GM18498 (cell line): ENCODE results near the gene CACTIN.
"Not testable (repeated sequence)": the region's sequence is repeated elsewhere in the genome, so short reads cannot be mapped to it uniquely, and the experiment has no call there.

ENCODE experiments used
- ATAC-seq: cut with Tn5 transposase; IDR thresholded peaks from one replicate; pipeline ENCODE4 v1.9.1; 2021; ENCODE audit warnings: mild to moderate bottlenecking, moderate library complexity; ENCODE audit not compliant: unreplicated experiment

Gene CACTIN

DNA sequence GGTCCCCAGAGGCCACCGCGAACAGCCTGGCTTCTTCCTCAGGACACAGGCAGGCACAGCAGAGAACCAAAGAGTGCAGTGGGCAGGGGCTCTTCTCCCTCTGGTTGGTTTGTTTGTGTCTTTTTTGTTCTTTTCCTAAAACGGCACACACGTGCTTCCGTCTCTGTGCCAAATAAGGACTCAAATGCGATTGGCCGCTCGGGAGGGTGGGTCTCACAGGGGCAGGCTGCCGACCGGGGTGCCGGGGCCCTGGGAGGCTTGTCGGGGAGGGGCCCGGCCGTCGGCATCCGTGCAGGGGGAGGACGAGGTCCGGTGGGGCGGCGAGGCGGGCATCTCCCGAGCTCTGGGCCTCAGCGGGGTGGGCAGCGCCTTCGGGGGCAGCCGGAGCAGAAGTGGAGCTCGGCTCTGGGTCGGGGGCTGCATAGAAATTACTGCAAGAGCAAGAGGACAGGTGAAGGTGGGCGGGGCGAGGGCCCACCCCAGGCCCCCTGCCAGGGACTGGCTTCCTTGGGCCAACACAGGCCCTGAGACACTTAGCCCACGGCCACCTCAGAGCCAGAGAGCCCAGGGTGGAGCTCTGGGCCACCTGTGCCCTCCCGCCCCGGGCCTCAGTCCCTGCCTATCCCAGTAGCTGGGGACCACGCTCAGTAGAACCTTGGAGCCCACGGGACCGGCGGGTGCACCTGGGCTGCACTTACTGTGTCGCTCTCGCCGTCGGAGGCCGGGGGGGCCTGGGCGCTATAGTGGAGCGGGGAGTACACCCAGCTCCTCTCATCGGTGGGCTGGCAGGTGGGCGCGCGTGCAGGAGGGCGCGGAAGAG is 6.4 kb upstream of the CACTIN start:
- no peak for ATAC-seq

GRCh38 chr19:3632098-3632497 is 5.5 kb upstream of the CACTIN start:
- no peak for ATAC-seq

GRCh38 chr19:3631053-3631861 is 4.7 kb upstream of the CACTIN start:
- no peak for ATAC-seq

DNA sequence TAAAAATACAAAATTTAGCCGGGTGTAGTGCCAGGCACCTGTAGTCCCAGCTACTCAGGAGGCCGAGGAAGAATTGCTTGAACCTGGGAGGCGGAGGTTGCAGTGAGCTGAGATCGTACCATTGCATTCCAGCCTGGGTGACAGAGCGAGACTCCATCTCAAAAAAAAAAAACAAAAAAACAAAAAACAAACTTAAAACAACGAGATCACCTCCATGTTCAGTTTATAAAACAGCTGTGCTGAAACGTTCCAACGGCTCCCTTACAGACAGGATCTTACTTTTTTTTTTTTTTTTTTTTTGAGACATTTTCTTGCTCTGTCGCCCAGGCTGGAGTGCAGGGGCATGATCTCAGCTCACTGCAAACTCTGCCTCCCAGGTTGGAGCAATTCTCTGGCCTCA is 2.2 kb upstream of the CACTIN start:
- ATAC-seq: not testable (repeated sequence)

DNA sequence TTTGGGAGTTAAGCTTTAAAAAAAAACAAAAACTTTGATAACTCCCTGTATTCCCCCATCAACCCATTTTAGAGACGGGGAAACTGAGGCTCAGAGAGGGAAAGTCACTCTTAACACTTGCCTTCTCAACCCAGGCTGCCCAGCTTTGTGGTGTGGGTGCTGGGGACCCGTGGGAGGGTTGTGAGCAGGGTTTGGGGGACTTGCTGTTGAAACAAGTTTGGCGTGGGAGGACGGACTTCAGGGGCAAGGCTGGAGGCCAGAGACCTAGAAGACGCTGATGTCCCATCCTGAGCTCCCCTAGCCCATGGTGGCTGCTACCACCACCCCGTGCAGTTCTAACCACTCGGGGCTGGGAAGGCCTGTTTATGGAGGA is 747 bp upstream of the CACTIN start:
- no peak for ATAC-seq

DNA sequence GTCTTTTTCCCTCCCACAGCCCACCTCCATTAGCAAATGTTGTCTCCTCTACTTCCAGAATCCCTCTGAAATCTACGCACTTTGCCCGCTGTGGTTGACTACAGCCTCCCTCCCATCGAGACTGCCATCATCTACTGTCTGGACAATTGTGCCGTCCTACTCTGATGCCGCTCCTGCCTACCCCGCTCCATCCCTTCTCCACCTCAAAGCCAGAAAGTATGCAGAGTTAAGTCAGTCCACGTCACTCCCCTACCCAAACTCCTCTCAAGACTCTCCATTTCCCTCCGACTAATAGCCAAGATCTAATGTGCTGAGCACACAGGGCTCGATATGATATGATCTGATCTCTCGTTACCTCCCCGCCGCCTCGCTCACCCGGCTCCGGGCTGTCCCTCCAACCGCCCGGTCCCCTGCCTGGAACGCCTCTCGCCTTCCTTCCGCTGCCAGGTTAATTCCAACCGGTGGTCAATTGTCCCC is 556 bp downstream of the CACTIN start:
- ATAC-seq: peak; percentile 3

GRCh38 chr19:3623716-3624115 is 2.9 kb downstream of the CACTIN start:
- ATAC-seq: no peak

DNA sequence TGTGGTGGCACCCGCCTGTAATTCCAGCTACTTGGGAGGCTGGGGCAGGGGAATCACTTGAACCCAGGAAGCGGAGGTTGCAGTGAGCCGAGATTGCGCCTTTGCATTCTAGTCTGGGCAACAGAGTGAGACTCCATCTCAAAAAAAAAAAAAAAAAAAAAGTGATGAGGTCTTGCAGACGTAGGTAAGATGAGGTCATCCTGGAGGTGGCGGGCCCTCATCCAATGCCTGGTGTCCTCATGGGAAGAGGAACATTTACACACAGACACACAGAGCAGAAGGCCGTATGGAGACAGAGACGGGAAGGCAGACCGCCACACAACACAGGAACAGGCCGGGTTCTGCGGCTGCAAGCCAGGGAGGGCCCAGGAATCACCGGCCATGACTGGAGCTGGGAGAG is 4.4 kb downstream of the CACTIN start:
- no peak for ATAC-seq

DNA sequence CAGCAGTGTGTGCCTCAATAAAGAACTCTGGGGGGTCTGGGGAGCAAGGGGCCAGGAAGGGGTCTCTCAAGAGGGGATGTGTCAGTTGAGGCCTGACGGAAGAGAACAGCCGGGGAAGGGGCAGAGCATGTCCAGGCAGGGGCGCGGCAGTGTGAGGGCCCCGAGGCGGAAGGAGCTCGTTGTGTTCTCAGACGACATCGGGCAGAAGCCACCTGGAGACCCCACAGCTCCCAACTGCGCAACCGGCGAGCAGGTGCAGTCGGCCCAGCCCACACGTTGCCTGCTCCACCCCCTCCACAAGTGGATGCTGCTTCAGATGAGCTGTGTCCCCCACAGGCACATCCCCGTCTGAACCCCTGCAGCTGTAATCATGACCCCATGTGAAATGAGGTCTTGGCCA is 4.9 kb downstream of the CACTIN start:
- ATAC-seq: no peak

DNA sequence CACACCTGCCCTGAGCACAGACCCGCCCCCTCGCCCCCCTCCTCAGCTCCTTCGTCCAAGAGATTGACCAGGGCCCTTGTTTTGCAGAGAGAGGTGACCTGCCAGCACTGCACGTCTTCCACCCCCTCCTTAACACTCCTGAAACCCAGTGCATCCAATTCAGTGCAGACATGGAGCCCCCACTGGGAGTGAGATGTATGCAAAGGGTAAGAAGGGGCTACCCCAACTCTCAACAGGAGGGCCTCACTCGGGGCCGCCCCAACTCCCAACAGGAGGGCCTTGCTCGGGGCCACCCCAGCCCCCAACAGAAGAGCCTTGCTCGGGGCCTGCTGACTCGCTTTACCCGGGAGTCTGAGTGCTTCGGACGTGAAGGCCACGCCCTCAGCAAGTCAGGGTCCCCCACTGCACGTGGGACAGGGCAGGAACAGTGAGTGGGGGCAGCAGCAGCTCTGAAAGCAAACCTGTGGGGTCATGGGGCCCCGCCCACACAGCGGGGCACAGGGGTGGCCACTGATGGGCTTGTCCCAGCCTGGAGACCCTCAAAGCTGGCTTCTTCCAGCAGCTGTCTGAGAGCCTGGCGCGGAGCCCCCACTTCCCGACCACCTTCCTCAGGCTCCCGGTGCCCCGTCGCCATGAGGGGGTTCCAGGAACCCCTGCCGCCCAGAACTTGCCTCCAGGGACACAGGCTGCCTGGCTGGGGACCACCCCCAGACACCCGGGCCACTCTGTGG is 5.6 kb downstream of the CACTIN start:
- no peak for ATAC-seq

- ATAC-seq: no peak
Observed at GRCh38 chr19:3620145-3620816, 6.3 kb downstream of the CACTIN start.

DNA sequence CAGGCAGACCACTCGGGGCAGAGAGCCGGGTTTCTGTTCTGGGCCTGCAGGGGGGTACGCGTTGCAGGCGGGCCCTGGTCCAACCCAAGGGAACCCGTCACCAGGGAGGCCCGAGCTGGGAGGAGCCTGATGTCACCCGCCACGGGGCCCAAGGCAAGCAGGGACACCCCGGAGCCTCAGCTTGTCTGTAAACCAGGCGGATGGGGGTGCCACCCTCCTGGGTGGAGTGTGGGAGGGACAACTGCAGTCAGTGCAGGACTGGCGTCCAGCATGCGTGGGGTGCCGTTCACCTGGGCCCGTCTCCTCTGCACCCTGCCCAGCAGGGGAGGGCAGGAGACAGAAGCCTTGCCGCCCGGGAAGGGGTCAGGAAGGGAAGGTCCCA is 7.0 kb downstream of the CACTIN start:
- no peak for ATAC-seq

GRCh38 chr19:3618811-3619630 is 7.6 kb downstream of the CACTIN start:
- no peak for ATAC-seq

DNA sequence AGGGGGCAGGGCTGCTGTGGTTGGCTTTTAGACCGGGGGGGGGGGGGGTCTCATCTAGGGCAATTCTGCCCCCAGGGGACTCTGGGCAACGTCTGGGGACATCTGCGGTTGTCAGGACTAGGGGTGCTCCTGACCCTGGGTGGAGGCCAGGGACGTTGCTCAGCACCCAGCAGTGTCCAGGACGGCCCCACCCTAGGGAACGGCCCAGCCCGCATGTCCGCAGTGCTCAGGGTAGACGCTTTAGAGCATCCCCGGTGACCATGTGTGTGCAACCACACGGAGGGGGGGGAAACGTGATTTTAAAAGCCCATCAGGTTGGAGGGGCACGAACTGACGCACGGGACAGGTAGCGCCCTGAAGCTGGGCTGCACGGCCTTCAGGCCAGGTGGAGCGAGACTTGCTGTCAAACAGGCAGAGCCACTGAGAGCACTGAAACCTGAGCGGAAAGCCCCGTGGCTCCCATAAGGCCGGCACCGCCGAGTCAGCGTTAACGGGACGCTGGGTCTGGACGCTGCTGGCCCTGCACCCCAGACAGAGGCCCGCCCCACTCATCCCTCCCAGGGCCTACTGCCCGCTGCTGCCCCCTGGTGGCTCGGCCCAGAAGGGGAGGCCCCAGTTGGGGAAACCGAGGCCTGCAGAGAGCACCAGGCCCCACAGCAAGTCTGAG is 8.3 kb downstream of the CACTIN start:
- ATAC-seq: no peak

DNA sequence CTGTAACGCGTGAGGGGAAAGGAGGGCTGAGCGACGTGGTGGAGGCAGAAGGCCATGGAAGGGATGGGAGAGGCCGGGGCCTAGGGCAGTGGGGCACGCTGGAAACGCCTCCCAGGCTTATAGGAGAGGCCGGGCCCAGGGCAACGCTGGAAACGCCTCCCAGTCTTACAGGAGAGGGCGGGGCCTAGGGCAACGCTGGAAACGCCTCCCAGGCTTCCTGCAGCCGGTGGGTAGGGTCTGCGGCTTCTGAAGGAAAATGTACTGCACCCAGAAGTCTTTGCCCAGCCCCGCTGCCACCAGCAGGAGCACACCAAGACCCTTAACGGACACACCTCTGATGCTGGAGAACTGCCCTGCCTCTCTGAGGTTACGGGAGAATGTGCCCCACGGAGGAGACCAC is 9.1 kb downstream of the CACTIN start:
- ATAC-seq: no peak

- no peak for ATAC-seq
Observed at GRCh38 chr19:3615524-3616135, 11.0 kb downstream of the CACTIN start.

- no peak for ATAC-seq
Observed at GRCh38 chr19:3614858-3615505, 11.6 kb downstream of the CACTIN start.

- no peak for ATAC-seq
Observed at GRCh38 chr19:3613818-3614661, 12.6 kb downstream of the CACTIN start.
